BE2C (cell line): ENCODE measurements around the gene GGNBP2.
A peak's percentile ranks its signal among the peaks of the same experiment; 100 is the strongest.

Experiments
- DNase-seq: peaks from one replicate; pipeline ENCODE4 v3.0.0-alpha.2; 2020
- H3K27me3 ChIP-seq: fragments of 250-450 bp; sonication (Bioruptor Pico); 2 replicates; pipeline ENCODE4 v1.5.1; 2020; ENCODE audit warnings: mild to moderate bottlenecking
- H3K36me3 ChIP-seq: fragments of 250-450 bp; sonication (Bioruptor Pico); 2 replicates; pipeline ENCODE4 v1.5.1; 2020; ENCODE audit warnings: mild to moderate bottlenecking
- H3K4me1 ChIP-seq: fragments of 250-450 bp; sonication (Bioruptor Pico); 2 replicates; pipeline ENCODE4 v1.5.1; 2020
- H3K4me3 ChIP-seq: 2 replicates; pipeline ENCODE4 v1.5.1; 2011; ENCODE audit warnings: low read depth, low read length
- H3K9me3 ChIP-seq: fragments of 250-450 bp; sonication (Bioruptor Pico); 2 replicates; pipeline ENCODE4 v1.5.1; 2020
- CTCF ChIP-seq: IDR thresholded peaks from 2 replicates; pipeline ENCODE4 v1.5.1; 2012; ENCODE audit warnings: mild to moderate bottlenecking, low read depth, low read length

GGNBP2 gene

GRCh38 chr17:36544044-36544306 is 744 bp upstream of the GGNBP2 start:
- H3K9me3 ChIP-seq, result no peaks in the 10 kb centered on the region
- peaks cover 3% of the 10 kb centered on the region; the same call in 1 of the 2 replicates for H3K4me1 ChIP-seq
- H3K36me3 ChIP-seq, result peaks cover 10% of the 10 kb centered on the region
- H3K27me3 ChIP-seq, result no peaks in the 10 kb centered on the region
- peak; percentile 31 for DNase-seq
- H3K4me3 ChIP-seq, result peak overlapping the region; percentile 95
- TF ChIP-seq CTCF, result no peak

- no peak for DNase-seq
- H3K9me3 ChIP-seq, result no peaks in the 10 kb centered on the region
- TF ChIP-seq CTCF, result no peak
- H3K36me3 ChIP-seq, result peaks cover 14% of the 10 kb centered on the region
- H3K4me3 ChIP-seq, result peak overlapping the region; percentile 95
- peaks cover 3% of the 10 kb centered on the region; the same call in 1 of the 2 replicates for H3K4me1 ChIP-seq
- H3K27me3 ChIP-seq, result no peaks in the 10 kb centered on the region
Measured at GRCh38 chr17:36545077-36545464, 352 bp downstream of the GGNBP2 start.

GRCh38 chr17:36545465-36546417 is 1.0 kb downstream of the GGNBP2 start:
- Histone ChIP-seq H3K9me3 (no peaks in the 10 kb centered on the region), H3K4me1 (peaks cover 3% of the 10 kb centered on the region; the same call in 1 of the 2 replicates), H3K27me3 (no peaks in the 10 kb centered on the region), H3K36me3 (peaks cover 14% of the 10 kb centered on the region), H3K4me3 (peak overlapping the region; percentile 98)
- TF ChIP-seq CTCF, result no peak
- peak; percentile 99 for DNase-seq

- Histone ChIP-seq H3K9me3 (no peaks in the 10 kb centered on the region), H3K4me3 (peak overlapping the region; percentile 98), H3K36me3 (peaks cover 14% of the 10 kb centered on the region), H3K27me3 (no peaks in the 10 kb centered on the region), H3K4me1 (peaks cover 3% of the 10 kb centered on the region; the same call in 1 of the 2 replicates)
- DNase-seq, result no peak
- no peak for TF ChIP-seq CTCF
Measured at GRCh38 chr17:36546418-36547093, 1.8 kb downstream of the GGNBP2 start.

DNA sequence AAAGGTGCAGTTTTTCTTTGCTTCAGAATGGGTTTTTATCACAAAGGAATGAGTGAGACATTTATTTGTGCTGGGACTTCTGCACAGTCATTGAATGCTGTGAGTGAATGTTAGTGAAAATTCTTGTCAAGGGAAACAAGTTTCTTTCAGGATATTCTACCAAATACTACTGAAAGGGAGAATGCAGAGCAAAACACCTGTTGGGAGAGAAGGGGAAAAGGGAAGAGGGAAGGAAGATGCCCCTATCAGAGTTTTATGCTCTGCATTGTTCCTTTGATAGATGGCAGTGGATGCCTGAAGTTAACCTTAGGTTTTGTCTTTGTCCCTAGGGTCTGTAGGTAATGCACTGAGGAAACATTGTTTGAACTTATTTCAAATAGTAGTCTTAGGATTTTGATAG is 3.1 kb downstream of the GGNBP2 start:
- peaks cover 3% of the 10 kb centered on the region; the same call in 1 of the 2 replicates for H3K4me1 ChIP-seq
- no peaks in the 10 kb centered on the region for H3K27me3 ChIP-seq
- DNase-seq, result no peak
- H3K4me3 ChIP-seq, result peak overlapping the region; percentile 98
- H3K36me3 ChIP-seq, result peaks cover 14% of the 10 kb centered on the region
- H3K9me3 ChIP-seq, result no peaks in the 10 kb centered on the region
- no peak for TF ChIP-seq CTCF
